ENCODE data around the gene RAD51B. TPM values are rescaled to one million over a fixed set of nuclear protein-coding genes. Genes with fewer than 3 reads are reported as not detected.

The RAD51B gene
- polyA plus RNA-seq, 1 donor (not counting 4 experiments of a cell fraction or from before 2014, with no cell fraction given), result 13.3 TPM

DNA sequence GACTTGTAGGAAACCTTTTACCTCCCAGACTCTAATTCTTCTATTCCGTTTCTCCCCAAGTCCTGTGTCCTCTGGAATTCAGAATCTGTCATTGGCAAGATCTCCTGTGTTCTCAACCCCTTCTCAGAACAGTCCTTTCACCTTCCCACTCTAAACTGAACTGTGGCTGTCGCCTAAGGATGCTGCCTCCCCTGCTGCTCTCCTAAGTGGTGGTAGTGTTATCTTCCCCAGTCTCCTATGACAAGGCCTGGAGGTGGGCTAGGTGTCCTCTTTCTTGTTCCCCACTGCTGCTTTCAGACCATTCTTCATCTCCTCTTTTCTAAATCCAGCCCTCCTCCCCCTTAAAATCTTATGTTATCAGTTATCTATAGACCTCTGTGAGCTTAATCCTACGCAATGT, 397.4 kb downstream of the RAD51B start:
- no peak overlapping the region for H3K27ac ChIP-seq (ENCODE audit: control insufficient read depth, insufficient read depth, low read length)
- no peaks in the 10 kb centered on the region for H3K4me1 ChIP-seq (ENCODE audit: control insufficient read depth, extremely low read depth, insufficient read depth, low read length)
- H3K9me1 ChIP-seq (ENCODE audit: control insufficient read depth, extremely low read depth, insufficient read depth, low read length), result no peaks in the 10 kb centered on the region
- dilution Hi-C loops (cut with MboI; ENCODE audit: extremely low pct_ligation_motif_present, low sequenced_read_pairs), result no loop called here
- no peak overlapping the region for H3K4me2 ChIP-seq (ENCODE audit: control insufficient read depth, extremely low read depth, insufficient read depth, low read depth, low read length)
- H3K4me3 ChIP-seq (ENCODE audit: control insufficient read depth in 2 of 3, extremely low read depth in 1 of 3, insufficient read depth in 2 of 3, low read depth in 1 of 3, low read length in 3 of 3), result no peak overlapping the region
- H3K79me2 ChIP-seq (ENCODE audit: control insufficient read depth, insufficient read depth, low read length), result no peaks in the 10 kb centered on the region
- FAIRE-seq, result no peak
- no peaks in the 10 kb centered on the region for H3K36me3 ChIP-seq (ENCODE audit: control insufficient read depth in 2 of 2, extremely low read depth in 1 of 2, insufficient read depth in 2 of 2, low read length in 2 of 2)
- H3K9ac ChIP-seq (ENCODE audit: control insufficient read depth, extremely low read depth, insufficient read depth, low read length), result no peak overlapping the region
- H3K27me3 ChIP-seq (ENCODE audit: control insufficient read depth, extremely low read depth, insufficient read depth, low read length), result no peaks in the 10 kb centered on the region
- no peak overlapping the region for H2AFZ ChIP-seq (ENCODE audit: control insufficient read depth, low read length)
- TF ChIP-seq EZH2 (IDR thresholded peaks at IDR 0.05; ENCODE audit: low read length), result no peak
- TF ChIP-seq, protein P1, sequence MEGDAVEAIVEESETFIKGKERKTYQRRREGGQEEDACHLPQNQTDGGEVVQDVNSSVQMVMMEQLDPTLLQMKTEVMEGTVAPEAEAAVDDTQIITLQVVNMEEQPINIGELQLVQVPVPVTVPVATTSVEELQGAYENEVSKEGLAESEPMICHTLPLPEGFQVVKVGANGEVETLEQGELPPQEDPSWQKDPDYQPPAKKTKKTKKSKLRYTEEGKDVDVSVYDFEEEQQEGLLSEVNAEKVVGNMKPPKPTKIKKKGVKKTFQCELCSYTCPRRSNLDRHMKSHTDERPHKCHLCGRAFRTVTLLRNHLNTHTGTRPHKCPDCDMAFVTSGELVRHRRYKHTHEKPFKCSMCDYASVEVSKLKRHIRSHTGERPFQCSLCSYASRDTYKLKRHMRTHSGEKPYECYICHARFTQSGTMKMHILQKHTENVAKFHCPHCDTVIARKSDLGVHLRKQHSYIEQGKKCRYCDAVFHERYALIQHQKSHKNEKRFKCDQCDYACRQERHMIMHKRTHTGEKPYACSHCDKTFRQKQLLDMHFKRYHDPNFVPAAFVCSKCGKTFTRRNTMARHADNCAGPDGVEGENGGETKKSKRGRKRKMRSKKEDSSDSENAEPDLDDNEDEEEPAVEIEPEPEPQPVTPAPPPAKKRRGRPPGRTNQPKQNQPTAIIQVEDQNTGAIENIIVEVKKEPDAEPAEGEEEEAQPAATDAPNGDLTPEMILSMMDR (optimal IDR thresholded peaks at IDR 0.05 in 1 of 3, IDR thresholded peaks at IDR 0.05 in 1 of 3, conservative IDR thresholded peaks at IDR 0.05 in 1 of 3; ENCODE audit: extremely low read depth in 1 of 3, insufficient read depth in 2 of 3, low read length in 3 of 3), result no peak
- no peaks in the 10 kb centered on the region for H3K9me3 ChIP-seq (ENCODE audit: control insufficient read depth, low read depth, low read length)
- no peaks in the 10 kb centered on the region for H4K20me1 ChIP-seq (ENCODE audit: control insufficient read depth, extremely low read depth, insufficient read depth, low read length)
- no peak for DNase-seq (ENCODE audit: low read depth, low spot score)

DNA sequence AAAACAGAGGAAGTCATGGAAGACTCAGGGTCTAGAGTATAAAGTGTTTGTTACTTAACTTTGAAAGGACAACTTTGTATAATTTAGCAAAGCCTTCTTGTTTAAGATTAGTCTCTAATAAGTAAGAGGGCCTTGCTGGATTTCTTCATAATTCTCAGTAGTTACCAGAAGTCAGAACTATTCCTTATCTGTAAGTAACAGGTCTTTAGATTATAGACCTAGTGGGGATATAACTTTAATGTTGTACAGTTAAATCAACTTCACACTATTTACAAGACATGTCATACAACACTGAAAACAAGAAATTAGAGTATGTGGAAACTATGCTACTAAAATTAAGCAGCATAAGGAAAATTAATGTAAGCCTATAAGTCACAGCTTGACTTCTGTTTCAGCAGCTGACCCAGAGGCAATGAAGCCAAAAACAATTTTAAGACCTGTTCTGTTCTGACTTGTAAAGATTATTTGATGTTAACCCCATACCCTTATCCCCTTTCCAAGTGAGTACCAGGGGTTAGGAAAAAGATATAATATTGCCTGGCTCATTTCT, 398.3 kb downstream of the RAD51B start:
- FAIRE-seq (no peak), DNase-seq (ENCODE audit: low read depth, low spot score) (no peak)
- no peak overlapping the region for H3K4me2 ChIP-seq (ENCODE audit: control insufficient read depth, extremely low read depth, insufficient read depth, low read depth, low read length)
- no peaks in the 10 kb centered on the region for H3K79me2 ChIP-seq (ENCODE audit: control insufficient read depth, insufficient read depth, low read length)
- H3K27ac ChIP-seq (ENCODE audit: control insufficient read depth, insufficient read depth, low read length), result no peak overlapping the region
- no peaks in the 10 kb centered on the region for H3K27me3 ChIP-seq (ENCODE audit: control insufficient read depth, extremely low read depth, insufficient read depth, low read length)
- no peaks in the 10 kb centered on the region for H4K20me1 ChIP-seq (ENCODE audit: control insufficient read depth, extremely low read depth, insufficient read depth, low read length)
- dilution Hi-C loops (cut with MboI; ENCODE audit: extremely low pct_ligation_motif_present, low sequenced_read_pairs), result no loop called here
- H3K9me3 ChIP-seq (ENCODE audit: control insufficient read depth, low read depth, low read length), result no peaks in the 10 kb centered on the region
- no peak overlapping the region for H3K9ac ChIP-seq (ENCODE audit: control insufficient read depth, extremely low read depth, insufficient read depth, low read length)
- no peaks in the 10 kb centered on the region for H3K36me3 ChIP-seq (ENCODE audit: control insufficient read depth in 2 of 2, extremely low read depth in 1 of 2, insufficient read depth in 2 of 2, low read length in 2 of 2)
- no peak for TF ChIP-seq EZH2 (IDR thresholded peaks at IDR 0.05; ENCODE audit: low read length)
- TF ChIP-seq, protein P1 (optimal IDR thresholded peaks at IDR 0.05 in 1 of 3, IDR thresholded peaks at IDR 0.05 in 1 of 3, conservative IDR thresholded peaks at IDR 0.05 in 1 of 3; ENCODE audit: extremely low read depth in 1 of 3, insufficient read depth in 2 of 3, low read length in 3 of 3), result no peak
- H2AFZ ChIP-seq (ENCODE audit: control insufficient read depth, low read length), result no peak overlapping the region
- no peaks in the 10 kb centered on the region for H3K9me1 ChIP-seq (ENCODE audit: control insufficient read depth, extremely low read depth, insufficient read depth, low read length)
- H3K4me1 ChIP-seq (ENCODE audit: control insufficient read depth, extremely low read depth, insufficient read depth, low read length), result no peaks in the 10 kb centered on the region
- H3K4me3 ChIP-seq (ENCODE audit: control insufficient read depth in 2 of 3, extremely low read depth in 1 of 3, insufficient read depth in 2 of 3, low read depth in 1 of 3, low read length in 3 of 3), result no peak overlapping the region

All from keratinocyte (primary cell).